ENCODE measurements around the gene ADAP1.

- TF ChIP-seq CTCF (IDR thresholded peaks at IDR 0.05) = no peak
- TF ChIP-seq POLR2AphosphoS5 (IDR thresholded peaks at IDR 0.05) = no peak
- no peak for TF ChIP-seq POLR2A (IDR thresholded peaks at IDR 0.05)
Observed at GRCh38 chr7:972676-973309, 18.3 kb upstream of the ADAP1 start.

Data from transverse colon (tissue), 4 donors.